H1 (cell line): ENCODE data around the gene VAX1. TPM values are rescaled to one million over a fixed set of nuclear protein-coding genes. Genes with fewer than 3 reads are reported as not detected.

Source experiments
- CTCF ChIA-PET: fragments of 300-600 bp; sonication (Branson Sonifier 250); formaldehyde crosslinking; loops from one replicate; lab custom pipeline; 2021; ENCODE audit not compliant: partially characterized antibody; lab: Charles Lee
- POLR2A ChIA-PET: fragments of 300-600 bp; sonication (Branson Sonifier 250); formaldehyde crosslinking; loops from one replicate; lab custom pipeline; 2021; ENCODE audit warnings: inconsistent platforms; ENCODE audit not compliant: partially characterized antibody; lab: Charles Lee
- DNase-seq, 2 experiments: peaks; one replicate each; pipeline versions ENCODE4 v3.0.0 to v3.0.0-alpha.2; 2010 to 2022; ENCODE audit warnings: low spot score in 2 of 2, low read depth in 1 of 2, mixed read lengths in 1 of 2
- FAIRE-seq: peaks from 2 replicates; lab custom pipeline; 2011; peaks lifted over from hg19 to GRCh38; lab: Jason Lieb, UNC
- H2AFZ ChIP-seq: 2 replicates; pipeline ENCODE4 v1.8.1; 2012; ENCODE audit warnings: low read length, inconsistent platforms
- H2AK5ac ChIP-seq: 2 replicates; pipeline ENCODE4 v1.6.1; 2013; ENCODE audit warnings: low read depth, low read length
- H2BK120ac ChIP-seq: replicated peaks from 2 replicates; pipeline ENCODE3; 2013; ENCODE audit warnings: low read depth, low read length, inconsistent platforms
- H2BK12ac ChIP-seq: 2 replicates; pipeline ENCODE4 v1.6.1; 2013; ENCODE audit warnings: low read depth, low read length
- H2BK15ac ChIP-seq: 2 replicates; pipeline ENCODE4 v1.6.1; 2013; ENCODE audit warnings: low read length
- H2BK20ac ChIP-seq: 2 replicates; pipeline ENCODE4 v1.6.1; 2013; ENCODE audit warnings: low read length
- H2BK5ac ChIP-seq: 2 replicates; pipeline ENCODE4 v1.6.1; 2013; ENCODE audit warnings: low read depth, low read length
- H3K14ac ChIP-seq: 2 replicates; pipeline ENCODE4 v1.6.1; 2013; ENCODE audit warnings: inconsistent platforms; ENCODE audit not compliant: insufficient read length
- H3K18ac ChIP-seq: 2 replicates; pipeline ENCODE4 v1.6.1; 2013; ENCODE audit warnings: low read length; ENCODE audit errors: extremely low read depth
- H3K23ac ChIP-seq: 2 replicates; pipeline ENCODE4 v1.6.1; 2013; ENCODE audit warnings: inconsistent platforms; ENCODE audit not compliant: insufficient read length
- H3K23me2 ChIP-seq: 2 replicates; pipeline ENCODE4 v1.6.1; 2013; ENCODE audit warnings: low read depth, low read length
- H3K27ac ChIP-seq: 2 replicates; pipeline ENCODE4 v1.6.1; 2011; ENCODE audit warnings: low read depth, low read length, inconsistent platforms
- H3K27me3 ChIP-seq, 4 experiments: replicated peaks in 1 of 4; 1 replicate in 1 of 4; 2 replicates in 3 of 4; pipeline versions ENCODE4 v1.6.1 to v1.8.1; 2011 to 2013; ENCODE audit warnings: low read length in 3 of 4, mild to moderate bottlenecking in 3 of 4, inconsistent platforms in 2 of 4, mixed read lengths in 2 of 4, moderate library complexity in 1 of 4; ENCODE audit not compliant: control insufficient read depth in 3 of 4, insufficient read depth in 3 of 4; ENCODE audit errors: extremely low read depth in 1 of 4
- H3K36me3 ChIP-seq, 4 experiments: 2 replicates each; pipeline versions ENCODE4 v1.6.1 to v1.8.1; 2011 to 2013; ENCODE audit warnings: mild to moderate bottlenecking in 4 of 4, low read length in 3 of 4, moderate library complexity in 2 of 4, control low read depth in 1 of 4, inconsistent platforms in 1 of 4; ENCODE audit not compliant: insufficient read depth in 4 of 4, control insufficient read depth in 2 of 4
- H3K4ac ChIP-seq: replicated peaks from 2 replicates; pipeline ENCODE3; 2013; ENCODE audit warnings: low read length, low read depth, mixed read lengths, inconsistent platforms; ENCODE audit not compliant: insufficient read length
- H3K4me1 ChIP-seq, 4 experiments: replicated peaks in 1 of 4; 1 replicate in 1 of 4; 2 replicates in 3 of 4; pipeline versions ENCODE4 v1.6.1 to v1.8.1; 2011 to 2013; ENCODE audit warnings: low read length in 3 of 4, inconsistent platforms in 2 of 4, mixed read lengths in 1 of 4; ENCODE audit not compliant: insufficient read depth in 4 of 4, control insufficient read depth in 3 of 4
- H3K4me2 ChIP-seq, 2 experiments: 2 replicates each; pipeline versions ENCODE4 v1.6.1 to v1.8.1; 2011 to 2013; ENCODE audit warnings: low read depth in 2 of 2, low read length in 2 of 2, control low read depth in 1 of 2, inconsistent platforms in 1 of 2, mild to moderate bottlenecking in 1 of 2; ENCODE audit not compliant: insufficient read depth in 1 of 2
- H3K4me3 ChIP-seq, 4 experiments: fragments of 200-600, 300-600 bp in 1 of 4; sonication (generic), shearing (Covaris generic), sonication (Bioruptor Twin) in 1 of 4; 2 replicates each; pipeline versions ENCODE4 v1.5.1 to v1.8.1; 2011 to 2016; ENCODE audit warnings: low read length in 4 of 4, low read depth in 3 of 4, control low read depth in 2 of 4, inconsistent platforms in 2 of 4, mild to moderate bottlenecking in 2 of 4, mixed read lengths in 1 of 4, moderate library complexity in 1 of 4; ENCODE audit not compliant: insufficient read depth in 2 of 4; ENCODE audit errors: extremely low read depth in 1 of 4
- H3K56ac ChIP-seq: replicated peaks from 2 replicates; pipeline ENCODE3; 2013; ENCODE audit warnings: low read depth, mild to moderate bottlenecking, mixed read lengths, low read length, inconsistent platforms; ENCODE audit not compliant: insufficient read length
- H3K79me1 ChIP-seq: 2 replicates; pipeline ENCODE4 v1.6.1; 2013; ENCODE audit warnings: low read depth, low read length, control low read depth
- H3K79me2 ChIP-seq, 2 experiments: 2 replicates each; pipeline versions ENCODE4 v1.6.1 to v1.8.1; 2012 to 2013; ENCODE audit warnings: low read length in 2 of 2, mild to moderate bottlenecking in 2 of 2, inconsistent platforms in 1 of 2; ENCODE audit not compliant: insufficient read depth in 2 of 2, control insufficient read depth in 1 of 2
- H3K9ac ChIP-seq, 4 experiments: replicated peaks in 1 of 4; 1 replicate in 1 of 4; 2 replicates in 3 of 4; pipeline versions ENCODE4 v1.6.1 to v1.8.1; 2011 to 2013; ENCODE audit warnings: low read depth in 3 of 4, low read length in 3 of 4, control low read depth in 2 of 4, mild to moderate bottlenecking in 2 of 4, moderate library complexity in 2 of 4, inconsistent platforms in 1 of 4; ENCODE audit errors: extremely low read depth in 1 of 4
- H3K9me3 ChIP-seq, 2 experiments: 2 replicates each; pipeline versions ENCODE4 v1.6.1 to v1.8.1; 2012 to 2013; ENCODE audit warnings: mild to moderate bottlenecking in 2 of 2, moderate library complexity in 2 of 2, control low read depth in 1 of 2, inconsistent platforms in 1 of 2, low read depth in 1 of 2, low read length in 1 of 2, mixed read lengths in 1 of 2; ENCODE audit not compliant: insufficient read depth in 2 of 2
- H4K20me1 ChIP-seq, 2 experiments: replicated peaks in 1 of 2; 2 replicates each; pipeline versions ENCODE3 to v1.8.1; 2011 to 2013; ENCODE audit warnings: inconsistent platforms in 2 of 2, low read length in 2 of 2, mild to moderate bottlenecking in 1 of 2; ENCODE audit not compliant: insufficient read depth in 2 of 2, control insufficient read depth in 1 of 2
- H4K5ac ChIP-seq: 2 replicates; pipeline ENCODE4 v1.6.1; 2013; ENCODE audit warnings: low read length, low read depth, mixed read lengths, inconsistent platforms; ENCODE audit not compliant: insufficient read length
- H4K8ac ChIP-seq: 2 replicates; pipeline ENCODE4 v1.8.0; 2013; ENCODE audit warnings: mild to moderate bottlenecking, moderate library complexity, low read length, inconsistent platforms; ENCODE audit not compliant: insufficient read depth; ENCODE audit errors: extremely low read depth
- H4K91ac ChIP-seq: replicated peaks from 2 replicates; pipeline ENCODE3; 2013; ENCODE audit warnings: low read length, mixed read lengths, inconsistent platforms; ENCODE audit not compliant: insufficient read length
- ASH2L ChIP-seq: fragments of 200-600, 300-600 bp; sonication (generic); IDR thresholded peaks from one replicate; pipeline ENCODE4 v1.7.1; 2017; ENCODE audit warnings: low read length
- BCL11A ChIP-seq, 2 experiments: IDR thresholded peaks; one replicate each; pipeline ENCODE4 v1.6.1; 2011; ENCODE audit warnings: low read depth in 2 of 2, low read length in 2 of 2, mild to moderate bottlenecking in 2 of 2
- CBX5 ChIP-seq: fragments of 300-800, 300-1000 bp; sonication (generic); IDR thresholded peaks from 2 replicates; pipeline ENCODE4 v1.7.1; 2016; ENCODE audit warnings: antibody characterized with exemption, low read length, low read depth
- CEBPB ChIP-seq: IDR thresholded peaks from 2 replicates; pipeline ENCODE4 v1.6.1; 2012; ENCODE audit warnings: low read depth, low read length
- EP300 ChIP-seq, 2 experiments: IDR thresholded peaks; 1 replicate in 1 of 2; 2 replicates in 1 of 2; pipeline ENCODE4 v1.6.1; 2011 to 2012; ENCODE audit warnings: low read depth in 2 of 2, low read length in 2 of 2, mild to moderate bottlenecking in 2 of 2, borderline replicate concordance in 1 of 2, inconsistent platforms in 1 of 2, moderate library complexity in 1 of 2
- EZH2 ChIP-seq: fragments of 200-600 bp; sonication (generic); IDR thresholded peaks from 2 replicates; pipeline ENCODE4 v1.7.1; 2012; ENCODE audit warnings: low read depth, mild to moderate bottlenecking, moderate library complexity, low read length, inconsistent platforms; ENCODE audit not compliant: severe bottlenecking
- GTF2F1 ChIP-seq: IDR thresholded peaks from 2 replicates; pipeline ENCODE4 v1.6.1; 2012; ENCODE audit warnings: low read depth, low read length, improper control_type of control experiment, borderline replicate concordance
- HDAC2 ChIP-seq, 2 experiments: fragments of 300-600 bp in 1 of 2; sonication (generic) in 1 of 2; IDR thresholded peaks; 2 replicates each; pipeline ENCODE4 v1.6.1; 2011 to 2012; ENCODE audit warnings: low read depth in 2 of 2, low read length in 2 of 2, mild to moderate bottlenecking in 2 of 2, moderate library complexity in 2 of 2, borderline replicate concordance in 1 of 2, inconsistent platforms in 1 of 2
- KDM1A ChIP-seq: fragments of 200-600, 300-600 bp; sonication (generic); IDR thresholded peaks from 2 replicates; pipeline ENCODE4 v1.7.1; 2016; ENCODE audit warnings: mild to moderate bottlenecking, low read length, borderline replicate concordance
- MAFK ChIP-seq: IDR thresholded peaks from 2 replicates; pipeline ENCODE4 v1.6.1; 2012; ENCODE audit warnings: low read depth, mild to moderate bottlenecking, improper control_type of control experiment, low read length
- NRF1 ChIP-seq: IDR thresholded peaks from 2 replicates; pipeline ENCODE4 v1.6.1; 2011; ENCODE audit warnings: mild to moderate bottlenecking, low read depth, low read length, improper control_type of control experiment
- RBBP5 ChIP-seq: IDR thresholded peaks from 2 replicates; pipeline ENCODE4 v1.7.1; 2012; ENCODE audit warnings: low read depth, mild to moderate bottlenecking, inconsistent platforms, low read length, moderate library complexity, borderline replicate concordance
- SIN3A ChIP-seq, 2 experiments: IDR thresholded peaks in 1 of 2; conservative IDR thresholded peaks in 1 of 2; 2 replicates each; pipeline ENCODE4 v1.6.1; 2011 to 2012; ENCODE audit warnings: low read length in 2 of 2, improper control_type of control experiment in 1 of 2, low read depth in 1 of 2, mild to moderate bottlenecking in 1 of 2
- SIX5 ChIP-seq: IDR thresholded peaks from 2 replicates; pipeline ENCODE4 v1.6.1; 2011; ENCODE audit warnings: mild to moderate bottlenecking, low read depth, low read length
- WGBS, 2 experiments: shearing (Covaris generic) in 1 of 2; methylation state at CpG; one replicate each; pipeline versions ENCODE4 v1.1.6 to v1.1.7; 2013 to 2015; ENCODE audit warnings: low lambda C conversion rate in 2 of 2, mixed read lengths in 2 of 2, inconsistent platforms in 1 of 2, low coverage in 1 of 2, missing lambda C conversion rate in 1 of 2; ENCODE audit not compliant: insufficient replicate concordance in 2 of 2, insufficient coverage in 1 of 2, insufficient read length in 1 of 2; ENCODE audit errors: extremely low coverage in 1 of 2, missing lambda C conversion rate in 1 of 2; 5-methylcytosine and 5-hydroxymethylcytosine counted together
- polyA plus RNA-seq, 7 experiments: library from polyadenylated mRNA; depleted of rRNA in 3 of 7; stranded (reverse) in 5 of 7; unstranded in 2 of 7; fragments of >200 nt in 5 of 7; fragments of 200-250 nt in 2 of 7; gene quantifications; 1 replicate in 5 of 7; 2 replicates in 1 of 7; 4 replicates in 1 of 7; pipeline versions ENCODE4 v1.2.1 to v1.2.3, GENCODE V29; 2011 to 2013; ENCODE audit warnings: missing spikeins in 2 of 7, mixed read lengths in 2 of 7
- total RNA-seq: library from RNA; stranded (reverse); fragmentation: NEBNext Ultra II Directional; extraction: Animal tissue kit (Norgen Biotek cat#: 25700); gene quantifications from 2 replicates; pipeline ENCODE4 v1.2.1, GENCODE V29; 2021

Gene VAX1
- total and polyA plus RNA-seq, 2 of the 8 experiments (the other 6 are each of a cell fraction or from before 2014, with no cell fraction given), result not detected

GRCh38 chr10:117152668-117153067, 14.6 kb upstream of the VAX1 start:
- H3K79me2 ChIP-seq, result no peaks in the 10 kb centered on the region
- no peak overlapping the region for H3K4me2 ChIP-seq
- H3K9ac ChIP-seq, result no peak overlapping the region
- H3K27me3 ChIP-seq, result peaks cover 60 to 95% (median 81%) of the 10 kb centered on the region in 4 experiments
- 77% methylated on average over 3 of the region's 3 CpGs; no CpG with 5 or more reads in 1 of the 2 experiments for WGBS, 2 experiments
- no peak overlapping the region for H2AFZ ChIP-seq
- H2BK20ac ChIP-seq, result no peak overlapping the region
- H3K18ac ChIP-seq, result no peak overlapping the region
- H3K23me2 ChIP-seq, result no peaks in the 10 kb centered on the region
- no peak overlapping the region for H3K4ac ChIP-seq
- POLR2A ChIA-PET, result no interaction called here
- H2BK12ac ChIP-seq, result peak overlapping the region; percentile 62; the same call in 1 of the 2 replicates
- H3K36me3 ChIP-seq, result no peaks in the 10 kb centered on the region
- H3K9me3 ChIP-seq, result no peaks in the 10 kb centered on the region
- no peak overlapping the region for H4K5ac ChIP-seq
- H2BK5ac ChIP-seq, result no peak overlapping the region
- H3K4me1 ChIP-seq, result no peaks in the 10 kb centered on the region
- H4K20me1 ChIP-seq, result peaks cover 3 to 10% of the 10 kb centered on the region in 2 experiments
- no peak for FAIRE-seq
- no peak overlapping the region for H2BK15ac ChIP-seq
- CTCF ChIA-PET, result interaction anchor here (1.2 to 1.5 kb wide), 4 partner anchors 15 to 347 kb away, joined by 3 to 5 read pairs (median 3); no protein-coding TSS in a partner anchor
- peak overlapping the region; percentile 54; the same call in 1 of the 2 replicates for H2AK5ac ChIP-seq
- no peak overlapping the region for H3K23ac ChIP-seq
- H2BK120ac ChIP-seq, result no peak overlapping the region
- H4K8ac ChIP-seq, result no peak overlapping the region
- H3K27ac ChIP-seq, result no peak overlapping the region
- no peak overlapping the region for H3K56ac ChIP-seq
- H4K91ac ChIP-seq, result no peak overlapping the region
- H3K79me1 ChIP-seq, result no peaks in the 10 kb centered on the region
- DNase-seq, result no peak
- H3K4me3 ChIP-seq, result no peak overlapping the region
- no peak overlapping the region for H3K14ac ChIP-seq
- no peak for TF ChIP-seq SIN3A (conservative IDR thresholded peaks at IDR 0.05 in 1 of 2, IDR thresholded peaks at IDR 0.05 in 1 of 2; ENCODE audit: low read depth in 1 of 2, low read length in 2 of 2)
- TF ChIP-seq EZH2, result no peak
- TF ChIP-seq MAFK, result no peak
- no peak for TF ChIP-seq RBBP5
- no peak for TF ChIP-seq SIX5
- TF ChIP-seq GTF2F1, result no peak
- TF ChIP-seq ASH2L, result no peak
- TF ChIP-seq NRF1, result no peak
- no peak for TF ChIP-seq BCL11A (IDR thresholded peaks at IDR 0.05; ENCODE audit: low read depth in 2 of 2, low read length in 2 of 2)
- no peak for TF ChIP-seq CBX5
- no peak for TF ChIP-seq KDM1A
- TF ChIP-seq HDAC2 (IDR thresholded peaks at IDR 0.05; ENCODE audit: borderline replicate concordance in 1 of 2, low read depth in 2 of 2, low read length in 2 of 2), result no peak
- no peak for TF ChIP-seq EP300 (IDR thresholded peaks at IDR 0.05; ENCODE audit: borderline replicate concordance in 1 of 2, low read depth in 2 of 2, low read length in 2 of 2)
- no peak for TF ChIP-seq CEBPB
